Suprapubic skin (tissue), 4 donors: ENCODE data around the gene HAL. TPM values are rescaled to one million over a fixed set of nuclear protein-coding genes. Genes with fewer than 3 reads are reported as not detected.

ENCODE experiments used
- DNase-seq, 2 donors: peaks; one replicate each; pipeline ENCODE4 v3.0.0-alpha.2; 2019; ENCODE audit warnings: low spot score in 2 of 2
- H3K27ac ChIP-seq: fragments of 200-600 bp; sonication (generic); one replicate; pipeline ENCODE4 v1.5.1; 2019
- H3K27me3 ChIP-seq: fragments of 200-600 bp; sonication (generic); one replicate; pipeline ENCODE4 v1.5.1; 2019
- H3K36me3 ChIP-seq: fragments of 200-600 bp; sonication (generic); one replicate; pipeline ENCODE4 v1.5.1; 2019
- H3K4me1 ChIP-seq: fragments of 200-600 bp; sonication (generic); one replicate; pipeline ENCODE4 v1.5.1; 2019
- H3K4me3 ChIP-seq: fragments of 200-600 bp; sonication (generic); one replicate; pipeline ENCODE4 v1.5.1; 2019; ENCODE audit warnings: mild to moderate bottlenecking
- H3K9me3 ChIP-seq: fragments of 200-600 bp; sonication (generic); one replicate; pipeline ENCODE4 v1.5.1; 2019
- EP300 ChIP-seq: sonication (generic); formaldehyde crosslinking; IDR thresholded peaks from one replicate; pipeline ENCODE4 v1.6.1; 2017; ENCODE audit warnings: antibody characterized with exemption
- POLR2A ChIP-seq, 2 donors: fragments of 450-650 bp; IDR thresholded peaks; one replicate each; pipeline ENCODE4 v1.6.1; 2017; ENCODE audit warnings: antibody characterized with exemption in 2 of 2, mild to moderate bottlenecking in 2 of 2, moderate library complexity in 2 of 2
- POLR2AphosphoS5 ChIP-seq, 3 donors: sonication (generic); formaldehyde crosslinking; IDR thresholded peaks; one replicate each; pipeline ENCODE4 v1.6.1; 2017; ENCODE audit warnings: antibody characterized with exemption in 3 of 3
- WGBS: methylation state at CpG from one replicate; pipeline ENCODE4 v1.1.5; 2018; 5-methylcytosine and 5-hydroxymethylcytosine counted together
- total RNA-seq, 4 donors: library from RNA; depleted of rRNA; stranded (reverse); fragments of >200 nt; gene quantifications; one replicate each; pipeline ENCODE4 v1.1.0, GENCODE V29; 2016
- TF ChIP-seq, protein P1 (sequence below), 2 donors: fragments of 200-600 bp in 1 of 2; fragments of 450-650 bp in 1 of 2; sonication (generic) in 1 of 2; IDR thresholded peaks; one replicate each; pipeline ENCODE4 v1.5.1; 2016 to 2019; ENCODE audit warnings: antibody characterized with exemption in 2 of 2, mild to moderate bottlenecking in 1 of 2, moderate library complexity in 1 of 2

HAL gene
- total RNA-seq, 4 donors from 2014 or later = 52.1 to 216 (median 133) TPM

DNA sequence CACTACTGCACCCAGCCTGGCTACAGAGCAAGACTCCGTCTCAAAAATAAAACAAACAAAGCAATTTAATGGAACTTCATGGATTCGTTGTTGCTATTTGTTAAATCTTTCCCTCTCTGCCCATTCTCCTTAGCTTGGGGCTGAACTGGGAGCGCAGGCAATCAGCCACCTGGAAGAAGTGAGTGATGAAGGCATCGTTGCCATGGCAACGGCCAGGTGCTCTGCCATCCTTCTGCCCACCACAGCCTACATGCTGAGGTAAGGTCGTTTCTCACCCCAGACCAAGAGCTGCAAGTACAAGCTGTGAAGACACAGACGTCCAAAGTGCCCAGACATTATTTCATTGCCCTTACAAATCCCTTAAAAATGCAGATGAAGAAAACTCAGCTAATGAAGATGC lies 33.9 kb downstream of the HAL start:
- TF ChIP-seq POLR2AphosphoS5 (IDR thresholded peaks at IDR 0.05) = no peak
- TF ChIP-seq, protein P1, sequence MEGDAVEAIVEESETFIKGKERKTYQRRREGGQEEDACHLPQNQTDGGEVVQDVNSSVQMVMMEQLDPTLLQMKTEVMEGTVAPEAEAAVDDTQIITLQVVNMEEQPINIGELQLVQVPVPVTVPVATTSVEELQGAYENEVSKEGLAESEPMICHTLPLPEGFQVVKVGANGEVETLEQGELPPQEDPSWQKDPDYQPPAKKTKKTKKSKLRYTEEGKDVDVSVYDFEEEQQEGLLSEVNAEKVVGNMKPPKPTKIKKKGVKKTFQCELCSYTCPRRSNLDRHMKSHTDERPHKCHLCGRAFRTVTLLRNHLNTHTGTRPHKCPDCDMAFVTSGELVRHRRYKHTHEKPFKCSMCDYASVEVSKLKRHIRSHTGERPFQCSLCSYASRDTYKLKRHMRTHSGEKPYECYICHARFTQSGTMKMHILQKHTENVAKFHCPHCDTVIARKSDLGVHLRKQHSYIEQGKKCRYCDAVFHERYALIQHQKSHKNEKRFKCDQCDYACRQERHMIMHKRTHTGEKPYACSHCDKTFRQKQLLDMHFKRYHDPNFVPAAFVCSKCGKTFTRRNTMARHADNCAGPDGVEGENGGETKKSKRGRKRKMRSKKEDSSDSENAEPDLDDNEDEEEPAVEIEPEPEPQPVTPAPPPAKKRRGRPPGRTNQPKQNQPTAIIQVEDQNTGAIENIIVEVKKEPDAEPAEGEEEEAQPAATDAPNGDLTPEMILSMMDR (IDR thresholded peaks at IDR 0.05) = no peak
- no peak for TF ChIP-seq POLR2A (IDR thresholded peaks at IDR 0.05)
- TF ChIP-seq EP300 = no peak
- Histone ChIP-seq H3K4me3 (no peak overlapping the region), H3K4me1 (no peaks in the 10 kb centered on the region), H3K9me3 (no peaks in the 10 kb centered on the region), H3K36me3 (no peaks in the 10 kb centered on the region), H3K27me3 (no peaks in the 10 kb centered on the region), H3K27ac (no peak overlapping the region)
- DNase-seq = no peak
- WGBS = 74% methylated on average over 7 of the region's 7 CpGs

DNA sequence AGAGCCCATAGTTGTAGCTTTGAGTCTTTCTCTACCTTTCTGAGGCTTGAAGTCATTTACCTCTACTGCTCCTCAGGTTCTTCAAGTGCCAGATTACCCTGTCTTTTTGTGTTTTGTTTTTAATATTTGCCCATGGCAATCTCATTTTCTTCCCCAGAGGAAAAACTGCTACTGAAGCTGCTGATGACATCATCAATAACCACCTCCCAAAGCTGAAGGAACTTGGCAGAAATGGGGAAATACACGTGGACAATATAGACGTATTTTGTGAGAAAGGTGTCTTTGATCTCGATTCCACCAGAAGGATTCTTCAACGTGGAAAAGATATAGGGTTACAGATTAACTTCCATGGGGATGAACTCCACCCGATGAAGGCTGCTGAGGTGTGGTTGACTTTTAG lies 35.9 kb downstream of the HAL start:
- 55% methylated on average over 5 of the region's 5 CpGs for WGBS
- Histone ChIP-seq H3K27me3 (no peaks in the 10 kb centered on the region), H3K36me3 (no peaks in the 10 kb centered on the region), H3K9me3 (no peaks in the 10 kb centered on the region), H3K4me3 (no peak overlapping the region), H3K27ac (no peak overlapping the region), H3K4me1 (no peaks in the 10 kb centered on the region)
- no peak for DNase-seq
- TF ChIP-seq POLR2A (IDR thresholded peaks at IDR 0.05) = no peak
- TF ChIP-seq EP300 = no peak
- no peak for TF ChIP-seq POLR2AphosphoS5 (IDR thresholded peaks at IDR 0.05)
- TF ChIP-seq, protein P1 (IDR thresholded peaks at IDR 0.05) = no peak

DNA sequence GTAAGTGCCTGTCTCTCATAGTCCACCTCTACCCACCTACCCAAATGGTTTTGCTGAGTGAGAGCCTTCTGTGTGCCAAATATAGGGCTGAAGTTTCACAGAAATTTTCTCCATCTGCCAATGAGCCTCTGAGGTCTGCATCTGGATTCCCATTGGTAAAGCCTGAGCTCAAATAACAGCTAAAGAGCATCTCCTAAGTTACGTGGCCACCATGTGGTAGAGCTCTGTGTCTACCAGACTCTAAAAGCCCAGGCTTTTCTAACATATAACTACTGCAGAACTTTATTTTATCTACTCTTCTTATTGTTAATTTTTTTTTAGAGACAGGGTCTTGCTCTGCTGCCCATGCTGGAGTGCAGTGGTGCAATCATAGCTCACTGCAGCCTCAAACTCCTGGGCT lies 37.0 kb downstream of the HAL start:
- DNase-seq = no peak
- no peaks in the 10 kb centered on the region for H3K36me3 ChIP-seq
- H3K9me3 ChIP-seq = no peaks in the 10 kb centered on the region
- no peak overlapping the region for H3K4me3 ChIP-seq
- no peaks in the 10 kb centered on the region for H3K4me1 ChIP-seq
- H3K27me3 ChIP-seq = no peaks in the 10 kb centered on the region
- TF ChIP-seq POLR2A (IDR thresholded peaks at IDR 0.05) = no peak
- TF ChIP-seq EP300 = no peak
- TF ChIP-seq, protein P1 (IDR thresholded peaks at IDR 0.05) = no peak
- no peak for TF ChIP-seq POLR2AphosphoS5 (IDR thresholded peaks at IDR 0.05)
- H3K27ac ChIP-seq = no peak overlapping the region
- WGBS = 50% methylated on average over 1 of the region's 1 CpG

DNA sequence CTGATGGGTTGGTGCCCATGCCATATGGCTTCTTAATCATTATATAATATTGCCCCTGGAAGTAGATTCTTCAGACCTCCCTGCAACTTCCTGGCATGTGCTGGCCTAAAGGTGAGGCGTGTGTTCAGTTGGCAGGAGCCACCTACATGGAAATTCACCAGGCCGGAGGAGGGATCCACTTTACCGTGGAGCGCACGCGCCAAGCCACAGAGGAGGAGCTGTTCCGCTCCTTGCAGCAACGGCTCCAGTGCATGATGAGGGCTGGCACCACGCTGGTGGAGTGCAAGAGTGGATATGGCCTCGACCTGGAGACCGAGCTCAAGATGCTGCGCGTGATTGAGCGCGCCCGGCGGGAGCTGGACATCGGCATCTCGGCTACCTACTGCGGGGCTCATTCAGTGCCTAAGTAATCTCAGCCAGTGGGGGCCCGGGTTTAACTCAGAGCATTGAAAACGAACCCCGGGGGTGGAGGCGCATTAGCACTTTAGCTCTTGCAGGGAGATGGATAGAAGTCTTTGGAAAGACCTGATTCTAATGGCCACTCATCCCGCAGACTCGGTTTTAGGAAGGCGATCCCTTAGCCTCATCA lies 39.5 kb downstream of the HAL start:
- no peaks in the 10 kb centered on the region for H3K4me1 ChIP-seq
- H3K4me3 ChIP-seq = no peak overlapping the region
- no peaks in the 10 kb centered on the region for H3K9me3 ChIP-seq
- H3K36me3 ChIP-seq = no peaks in the 10 kb centered on the region
- 62% methylated on average over 27 of the region's 27 CpGs for WGBS
- TF ChIP-seq POLR2A (IDR thresholded peaks at IDR 0.05) (no peak), EP300 (no peak), POLR2AphosphoS5 (IDR thresholded peaks at IDR 0.05) (no peak)
- TF ChIP-seq, protein P1 (IDR thresholded peaks at IDR 0.05) = no peak
- DNase-seq = no peak
- no peak overlapping the region for H3K27ac ChIP-seq
- H3K27me3 ChIP-seq = no peaks in the 10 kb centered on the region

DNA sequence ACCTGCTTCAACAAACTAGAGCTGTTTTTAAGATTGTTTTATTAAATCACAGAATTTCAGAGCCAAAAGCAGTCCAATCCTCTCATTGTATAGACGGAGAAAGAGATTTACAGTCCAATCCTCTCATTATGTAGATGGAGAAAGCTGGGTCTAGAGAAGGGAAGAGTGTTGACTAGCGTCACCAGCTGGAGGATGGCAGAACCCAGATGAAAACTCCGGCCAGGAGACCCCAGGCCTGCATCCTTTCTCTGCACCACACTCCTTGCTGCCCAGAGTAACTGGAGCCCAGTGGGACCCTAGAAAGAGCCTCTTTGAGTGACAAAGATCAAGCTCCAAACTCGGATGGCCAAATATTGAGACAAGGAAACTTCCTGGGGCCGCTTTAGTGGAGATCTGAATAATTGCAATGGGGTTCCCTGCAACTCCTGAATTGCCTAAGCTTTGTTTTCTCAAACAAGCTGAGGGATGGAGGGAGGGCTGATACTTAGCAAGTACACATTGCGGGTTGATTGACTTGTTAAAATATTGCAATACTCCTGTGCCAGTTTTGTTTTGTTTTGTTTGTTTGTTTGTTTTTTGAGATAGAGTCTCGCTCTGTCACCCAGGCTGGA lies 40.5 kb downstream of the HAL start:
- DNase-seq = no peak
- WGBS = 96% methylated on average over 7 of the region's 7 CpGs
- H3K4me1 ChIP-seq = no peaks in the 10 kb centered on the region
- H3K4me3 ChIP-seq = no peak overlapping the region
- H3K9me3 ChIP-seq = no peaks in the 10 kb centered on the region
- TF ChIP-seq EP300 = no peak
- no peak for TF ChIP-seq POLR2AphosphoS5 (IDR thresholded peaks at IDR 0.05)
- TF ChIP-seq, protein P1 (IDR thresholded peaks at IDR 0.05) = no peak
- H3K36me3 ChIP-seq = no peaks in the 10 kb centered on the region
- H3K27me3 ChIP-seq = no peaks in the 10 kb centered on the region
- H3K27ac ChIP-seq = no peak overlapping the region
